Measurements from ENCODE around the gene NTSR1. TPM values are rescaled to one million over a fixed set of nuclear protein-coding genes. Genes with fewer than 3 reads are reported as not detected.

Gene NTSR1
- total and polyA plus RNA-seq, 2 of the 13 experiments (the other 11 are each of a cell fraction or from before 2014, with no cell fraction given), result 0.09 to 0.12 TPM

- TF ChIP-seq ZNF609 (CRISPR knock-in tag; IDR thresholded peaks at IDR 0.05; ENCODE audit: borderline replicate concordance) (0 out of 2 replicates have a peak, but pooled peaks have one; percentile 30), ZFX (CRISPR knock-in tag; IDR thresholded peaks at IDR 0.05; ENCODE audit: low read depth) (peak; percentile 88), KMT2A (CRISPR knock-in tag; IDR thresholded peaks at IDR 0.05) (peak; percentile 98), ZMYM4 (CRISPR knock-in tag; IDR thresholded peaks at IDR 0.05) (0 out of 2 replicates have a peak, but pooled peaks have one; percentile 32), ZBTB26 (CRISPR knock-in tag; IDR thresholded peaks at IDR 0.05; ENCODE audit: borderline replicate concordance) (0 out of 2 replicates have a peak, but pooled peaks have one; percentile 53), POLR2A (IDR thresholded peaks at IDR 0.05; ENCODE audit: insufficient read depth in 1 of 2, low read depth in 2 of 2, low read length in 2 of 2) (peak; percentile 20 to 75; a peak in 2 of 4 replicates), ETV6 (CRISPR knock-in tag; conservative IDR thresholded peaks at IDR 0.05) (peak; percentile 80; the same call in 1 of the 2 replicates), ZNF30 (CRISPR knock-in tag; IDR thresholded peaks at IDR 0.05) (no peak), ZNF451 (CRISPR knock-in tag; IDR thresholded peaks at IDR 0.05) (peak; percentile 70; the same call in 1 of the 2 replicates), KLF12 (CRISPR knock-in tag; IDR thresholded peaks at IDR 0.05; ENCODE audit: borderline replicate concordance) (peak; percentile 58; the same call in 1 of the 2 replicates), SNAPC5 (CRISPR knock-in tag; IDR thresholded peaks at IDR 0.05; ENCODE audit: borderline replicate concordance) (0 out of 2 replicates have a peak, but pooled peaks have one; percentile 53), ZNF446 (CRISPR knock-in tag; IDR thresholded peaks at IDR 0.05) (peak; percentile 65; the same call in 1 of the 2 replicates), ZNF576 (CRISPR knock-in tag; IDR thresholded peaks at IDR 0.05) (0 out of 2 replicates have a peak, but pooled peaks have one; percentile 64), ZNF768 (CRISPR knock-in tag; IDR thresholded peaks at IDR 0.05) (peak; percentile 79; the same call in 1 of the 2 replicates), IKZF4 (CRISPR knock-in tag; IDR thresholded peaks at IDR 0.05; ENCODE audit: borderline replicate concordance, low read depth, not compliant biosample characterization) (peak; percentile 85), PATZ1 (CRISPR knock-in tag; IDR thresholded peaks at IDR 0.05) (peak; percentile 86)
Observed at GRCh38 chr20:62804627-62805154, 96.1 kb downstream of the NTSR1 start, which contains the start of gene OGFR (continued).
